ENCODE measurements around the gene ZNF2. TPM values are rescaled to one million over a fixed set of nuclear protein-coding genes. Genes with fewer than 3 reads are reported as not detected.

Gene ZNF2
- 5.1 and 5.6 TPM in 2 replicates for total RNA-seq

GRCh38 chr2:95165371-95166064 lies at the start of gene ZNF2:
TSS of gene ZNF2 (plus strand) at chr2:95165809. CDS start at chr2:95176227, 10,418 bp downstream.

GRCh38 chr2:95121407-95122196 lies 44.0 kb upstream of the ZNF2 start, which contains the start of gene MRPS5:
TSS of gene MRPS5 (minus strand) at chr2:95121808. CDS start at chr2:95121791, 17 bp downstream.

GRCh38 chr2:95159690-95160449 lies 5.7 kb upstream of the ZNF2 start, which contains the start of gene ZNF514:
TSS of gene ZNF514 (minus strand) at chr2:95159848. CDS start at chr2:95153253, 6,595 bp downstream.

GRCh38 chr2:95207111-95207961 lies 41.7 kb downstream of the ZNF2 start, which contains the start of gene ZNF892:
TSS of gene ZNF892 (plus strand) at chr2:95207521. CDS start at chr2:95207816, 295 bp downstream.

Other genes starting within 250 kb of the ZNF2 start
- not detected in 2 replicates for gene MAL, start 140.1 kb upstream of the ZNF2 start, total RNA-seq
- 53.3 and 62.5 TPM in 2 replicates for gene MRPS5, start 44.0 kb upstream of the ZNF2 start, total RNA-seq
- gene ZNF514, start 6.0 kb upstream of the ZNF2 start, total RNA-seq = 10.2 and 10.8 TPM in 2 replicates
- 6.2 and 6.4 TPM in 2 replicates for gene ZNF892, start 41.7 kb downstream of the ZNF2 start, total RNA-seq
- under 0.01 and 0.29 TPM in 2 replicates for gene PROM2, start 108.6 kb downstream of the ZNF2 start, total RNA-seq
- 0.53 and 2.0 TPM in 2 replicates for gene KCNIP3, start 131.5 kb downstream of the ZNF2 start, total RNA-seq
- gene FAHD2A, start 236.9 kb downstream of the ZNF2 start, total RNA-seq = 23.0 and 29.6 TPM in 2 replicates